GM12891 (cell line): ENCODE data around the gene GBF1.

ENCODE experiments used
- PAX5 ChIP-seq: IDR thresholded peaks from 2 replicates; pipeline ENCODE4 v1.6.1; 2011; ENCODE audit warnings: low read length, moderate library complexity, mild to moderate bottlenecking; ENCODE audit not compliant: insufficient read depth, severe bottlenecking
- POLR2A ChIP-seq: IDR thresholded peaks from 2 replicates; pipeline ENCODE4 v1.6.1; 2011; ENCODE audit warnings: low read depth, low read length, control low read depth
- POLR2AphosphoS5 ChIP-seq: IDR thresholded peaks from 2 replicates; pipeline ENCODE4 v1.6.1; 2011; ENCODE audit warnings: low read depth, low read length, control low read depth
- POU2F2 ChIP-seq: IDR thresholded peaks from 2 replicates; pipeline ENCODE4 v1.6.1; 2011; ENCODE audit warnings: low read depth, mild to moderate bottlenecking, control low read depth, low read length, moderate library complexity
- SPI1 ChIP-seq: IDR thresholded peaks from 2 replicates; pipeline ENCODE4 v1.6.1; 2011; ENCODE audit warnings: low read depth, low read length, control low read depth
- TAF1 ChIP-seq: IDR thresholded peaks from 2 replicates; pipeline ENCODE4 v1.6.1; 2011; ENCODE audit warnings: low read depth, low read length, control low read depth

DNA sequence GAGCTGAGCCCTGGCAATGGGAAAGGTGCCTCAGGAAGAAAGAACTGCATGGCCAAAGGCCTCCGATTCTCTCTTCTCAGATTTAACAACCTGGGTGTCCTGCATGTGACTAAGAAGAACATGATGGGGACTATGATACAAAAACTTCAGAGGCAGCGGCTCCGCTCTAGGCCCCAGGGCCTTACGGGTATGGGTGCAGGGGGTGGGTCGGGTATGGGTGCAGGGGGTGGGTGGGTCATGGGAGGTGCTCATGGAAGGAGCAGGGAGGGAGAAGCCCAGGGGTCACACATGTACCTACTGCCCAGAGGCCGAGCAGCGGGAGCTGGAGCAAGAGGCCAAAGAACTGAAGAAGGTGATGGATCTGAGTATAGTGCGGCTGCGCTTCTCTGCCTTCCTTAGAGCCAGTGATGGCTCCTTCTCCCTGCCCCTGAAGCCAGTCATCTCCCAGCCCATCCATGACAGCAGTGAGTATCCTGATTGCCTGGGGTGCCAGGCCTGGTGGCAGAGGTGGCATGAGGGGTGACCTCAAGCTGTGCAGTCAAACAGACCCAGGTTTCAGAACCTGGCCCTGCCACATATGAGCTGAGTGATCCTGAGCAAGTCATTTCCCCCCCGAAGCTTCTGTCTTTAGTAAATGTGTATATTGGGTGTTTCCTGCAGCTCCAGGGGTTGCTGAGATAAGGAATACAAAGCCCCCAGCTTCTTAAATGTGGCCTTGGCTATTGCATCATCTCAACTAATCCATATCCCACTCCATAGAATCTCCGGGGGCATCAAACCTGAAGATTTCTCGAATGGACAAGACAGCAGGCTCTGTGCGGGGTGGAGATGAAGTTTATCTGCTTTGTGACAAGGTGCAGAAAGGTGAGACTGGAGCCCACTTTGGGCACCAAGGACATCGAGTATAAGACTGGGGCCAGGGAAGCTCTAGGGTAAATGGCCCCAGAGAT, 152.2 kb downstream of the GBF1 start:
- TF ChIP-seq POLR2AphosphoS5 = no peak; the same call in 1 of the 2 replicates
- 0 out of 2 replicates have a peak, but pooled peaks have one; percentile 3 for TF ChIP-seq POLR2A
- TF ChIP-seq TAF1 = no peak
- no peak for TF ChIP-seq SPI1
- no peak for TF ChIP-seq PAX5
- TF ChIP-seq POU2F2 = no peak
